ENCODE results near the gene DEPDC5. TPM values are rescaled to one million over a fixed set of nuclear protein-coding genes. Genes with fewer than 3 reads are reported as not detected.
"Not testable (repeated sequence)": the region's sequence is repeated elsewhere in the genome, so short reads cannot be mapped to it uniquely, and the experiment has no call there.

Gene DEPDC5
- total and polyA plus RNA-seq, 12 donors = 14.4 to 35.9 (median 23.1) TPM

- no peak overlapping the region for H3K4me3 ChIP-seq
- WGBS, 4 donors = 91 to 96% (median 93%) methylated on average over 7 of the region's 7 CpGs
- intact Hi-C loops (cut with DNase I) = loop anchor here in 1 of 2 donors (10.0 kb wide), 1 partner anchor 692 kb away; no protein-coding TSS in a partner anchor
- H3K27me3 ChIP-seq = no peaks in the 10 kb centered on the region
- H3K9me3 ChIP-seq (replicated peaks in 1 of 3) = no peaks in the 10 kb centered on the region
- H3K36me3 ChIP-seq (replicated peaks in 1 of 2) = peaks cover 0 to 90% of the 10 kb centered on the region in 2 donors
- no peaks in the 10 kb centered on the region for H3K4me1 ChIP-seq (replicated peaks in 1 of 2)
- DNase-seq = no peak
- H3K27ac ChIP-seq = no peak overlapping the region
- TF ChIP-seq, protein P1, sequence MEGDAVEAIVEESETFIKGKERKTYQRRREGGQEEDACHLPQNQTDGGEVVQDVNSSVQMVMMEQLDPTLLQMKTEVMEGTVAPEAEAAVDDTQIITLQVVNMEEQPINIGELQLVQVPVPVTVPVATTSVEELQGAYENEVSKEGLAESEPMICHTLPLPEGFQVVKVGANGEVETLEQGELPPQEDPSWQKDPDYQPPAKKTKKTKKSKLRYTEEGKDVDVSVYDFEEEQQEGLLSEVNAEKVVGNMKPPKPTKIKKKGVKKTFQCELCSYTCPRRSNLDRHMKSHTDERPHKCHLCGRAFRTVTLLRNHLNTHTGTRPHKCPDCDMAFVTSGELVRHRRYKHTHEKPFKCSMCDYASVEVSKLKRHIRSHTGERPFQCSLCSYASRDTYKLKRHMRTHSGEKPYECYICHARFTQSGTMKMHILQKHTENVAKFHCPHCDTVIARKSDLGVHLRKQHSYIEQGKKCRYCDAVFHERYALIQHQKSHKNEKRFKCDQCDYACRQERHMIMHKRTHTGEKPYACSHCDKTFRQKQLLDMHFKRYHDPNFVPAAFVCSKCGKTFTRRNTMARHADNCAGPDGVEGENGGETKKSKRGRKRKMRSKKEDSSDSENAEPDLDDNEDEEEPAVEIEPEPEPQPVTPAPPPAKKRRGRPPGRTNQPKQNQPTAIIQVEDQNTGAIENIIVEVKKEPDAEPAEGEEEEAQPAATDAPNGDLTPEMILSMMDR (IDR thresholded peaks at IDR 0.05) = no peak
- no peak for TF ChIP-seq POLR2A (IDR thresholded peaks at IDR 0.05)
Measured at GRCh38 chr22:31802575-31802974, 48.8 kb downstream of the DEPDC5 start.

GRCh38 chr22:31806751-31807150, 52.9 kb downstream of the DEPDC5 start:
- 90 to 97% (median 93%) methylated on average over 4 of the region's 4 CpGs for WGBS, 4 donors
- Histone ChIP-seq H3K27ac (no peak overlapping the region), H3K9me3 (replicated peaks in 1 of 3) (no peaks in the 10 kb centered on the region), H3K27me3 (no peaks in the 10 kb centered on the region), H3K36me3 (replicated peaks in 1 of 2) (peaks cover 0 to 81% of the 10 kb centered on the region in 2 donors), H3K4me1 (replicated peaks in 1 of 2) (no peaks in the 10 kb centered on the region), H3K4me3 (no peak overlapping the region)
- intact Hi-C loops (cut with DNase I) = loop anchor here in 1 of 2 donors (10.0 kb wide), 1 partner anchor 688 kb away; no protein-coding TSS in a partner anchor
- no peak for DNase-seq
- TF ChIP-seq, protein P1 (IDR thresholded peaks at IDR 0.05) = no peak
- no peak for TF ChIP-seq POLR2A (IDR thresholded peaks at IDR 0.05)

- DNase-seq = no peak
- WGBS, 4 donors = 92 to 93% (median 92%) methylated on average over 6 of the region's 6 CpGs
- intact Hi-C loops (cut with DNase I) = loop anchor here in 1 of 2 donors (10.0 kb wide), 1 partner anchor 48 kb away; no protein-coding TSS in a partner anchor
- TF ChIP-seq, protein P1 (IDR thresholded peaks at IDR 0.05) = no peak
- TF ChIP-seq POLR2A (IDR thresholded peaks at IDR 0.05) = no peak
- peaks cover 0 to 83% of the 10 kb centered on the region in 2 donors for H3K36me3 ChIP-seq (replicated peaks in 1 of 2)
- no peak overlapping the region for H3K27ac ChIP-seq
- H3K4me3 ChIP-seq = no peak overlapping the region
- no peaks in the 10 kb centered on the region for H3K9me3 ChIP-seq (replicated peaks in 1 of 3)
- no peaks in the 10 kb centered on the region for H3K4me1 ChIP-seq (replicated peaks in 1 of 2)
- H3K27me3 ChIP-seq = no peaks in the 10 kb centered on the region
Measured at GRCh38 chr22:31812977-31813605, 59.3 kb downstream of the DEPDC5 start.

- not testable (repeated sequence) for DNase-seq; H3K27ac ChIP-seq; H3K9me3 ChIP-seq (replicated peaks in 1 of 3); H3K27me3 ChIP-seq; H3K4me1 ChIP-seq (replicated peaks in 1 of 2); H3K4me3 ChIP-seq
- intact Hi-C loops (cut with DNase I) = loop anchor here in 1 of 2 donors (10.0 kb wide), 1 partner anchor 49 kb away; no protein-coding TSS in a partner anchor
- 92 to 96% (median 95%) methylated on average over 7 of the region's 7 CpGs for WGBS, 4 donors
- peaks cover 0 to 88% of the 10 kb centered on the region in 2 donors for H3K36me3 ChIP-seq (replicated peaks in 1 of 2)
Measured at GRCh38 chr22:31813898-31814297, 60.1 kb downstream of the DEPDC5 start.
